Fibroblast of skin of scalp (primary cell): ENCODE results near the gene CTCF.

ENCODE experiments used
- DNase-seq: peaks from one replicate; pipeline ENCODE4 v3.0.0-alpha.2; 2013

The CTCF gene

DNA sequence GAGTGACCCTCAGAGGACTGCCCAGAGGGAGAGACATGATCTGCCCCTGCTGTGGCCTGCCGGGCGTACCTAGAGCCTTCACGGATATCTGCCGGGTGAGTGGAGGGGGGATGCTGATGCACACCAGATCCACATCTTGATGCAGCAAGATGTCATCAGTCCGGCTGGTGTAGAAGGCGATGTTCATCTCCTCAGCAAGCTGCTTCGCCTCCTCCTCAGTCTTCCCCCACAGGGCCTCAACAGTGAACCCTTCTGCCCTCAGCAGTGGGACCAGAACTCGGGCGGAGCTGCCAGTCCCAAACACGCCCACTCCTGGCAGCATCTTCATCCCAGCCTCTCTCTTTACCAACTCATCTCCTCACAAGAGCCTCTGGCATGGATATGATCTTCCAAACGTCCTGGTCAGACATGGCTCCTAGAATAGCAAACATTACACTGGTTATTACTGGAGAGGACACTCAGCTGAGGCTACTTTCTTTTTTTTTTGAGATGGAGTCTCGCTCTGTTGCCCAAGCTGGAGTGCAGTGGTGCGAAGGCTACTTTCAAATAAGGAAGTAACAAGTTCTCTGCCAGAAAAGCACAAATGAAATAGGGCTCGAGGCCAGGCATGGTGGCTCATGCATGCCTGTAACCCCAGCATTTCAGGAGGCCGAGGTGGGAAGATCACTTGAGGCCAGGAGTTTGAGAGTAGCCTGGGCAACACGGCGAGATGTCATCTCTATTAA is 123.2 kb downstream of the CTCF start:
- DNase-seq = no peak
